ES-I3 (cell line): ENCODE measurements around the gene AMN1.
"Not testable (repeated sequence)": the region's sequence is repeated elsewhere in the genome, so short reads cannot be mapped to it uniquely, and the experiment has no call there.

Experiments
- H3K36me3 ChIP-seq: 2 replicates; pipeline ENCODE4 v1.6.1; 2013; ENCODE audit warnings: mild to moderate bottlenecking, low read length, control low read depth, moderate library complexity; ENCODE audit not compliant: insufficient read depth
- H3K4me1 ChIP-seq: 2 replicates; pipeline ENCODE4 v1.6.1; 2013; ENCODE audit warnings: mild to moderate bottlenecking, control low read depth, low read length; ENCODE audit not compliant: insufficient read depth
- H3K9ac ChIP-seq: 2 replicates; pipeline ENCODE4 v1.6.1; 2013; ENCODE audit warnings: low read depth, mild to moderate bottlenecking, low read length, moderate library complexity
- H3K9me3 ChIP-seq: 2 replicates; pipeline ENCODE4 v1.6.1; 2013; ENCODE audit warnings: mild to moderate bottlenecking, low read length, moderate library complexity; ENCODE audit not compliant: control insufficient read depth, insufficient read depth

The AMN1 gene

GRCh38 chr12:31682136-31682962, 46.5 kb downstream of the AMN1 start:
- H3K9me3 ChIP-seq: peaks cover 13% of the 10 kb centered on the region
- H3K4me1 ChIP-seq: no peaks in the 10 kb centered on the region
- H3K9ac ChIP-seq: no peak overlapping the region

GRCh38 chr12:31672521-31672920, 56.3 kb downstream of the AMN1 start:
- Histone ChIP-seq H3K9ac (no peak overlapping the region), H3K9me3 (peaks cover 7% of the 10 kb centered on the region; the same call in 1 of the 2 replicates), H3K4me1 (peaks cover 5% of the 10 kb centered on the region; the same call in 1 of the 2 replicates), H3K36me3 (peaks cover 4% of the 10 kb centered on the region; the same call in 1 of the 2 replicates)

More at GRCh38 chr12:31682136-31682962, 46.5 kb downstream of the AMN1 start:
- H3K36me3 ChIP-seq: no peaks in the 10 kb centered on the region; the same call in 1 of the 2 replicates

- not testable (repeated sequence) for H3K4me1 ChIP-seq, H3K36me3 ChIP-seq, H3K9ac ChIP-seq
- H3K9me3 ChIP-seq: peaks cover 15% of the 10 kb centered on the region
Measured at GRCh38 chr12:31669582-31669981, 59.2 kb downstream of the AMN1 start.

GRCh38 chr12:31669020-31669419, 59.8 kb downstream of the AMN1 start:
- Histone ChIP-seq H3K4me1 (peaks cover 5% of the 10 kb centered on the region; the same call in 1 of the 2 replicates), H3K9me3 (peaks cover 13% of the 10 kb centered on the region), H3K36me3 (no peaks in the 10 kb centered on the region; the same call in 1 of the 2 replicates), H3K9ac (no peak overlapping the region)

- Histone ChIP-seq H3K9ac (no peak overlapping the region), H3K4me1 (no peaks in the 10 kb centered on the region), H3K9me3 (peaks cover 16% of the 10 kb centered on the region), H3K36me3 (no peaks in the 10 kb centered on the region; the same call in 1 of the 2 replicates)
Measured at GRCh38 chr12:31664038-31664437, 64.8 kb downstream of the AMN1 start.

GRCh38 chr12:31663576-31663975, 65.2 kb downstream of the AMN1 start:
- Histone ChIP-seq H3K36me3 (no peaks in the 10 kb centered on the region; the same call in 1 of the 2 replicates), H3K9me3 (peaks cover 16% of the 10 kb centered on the region), H3K4me1 (no peaks in the 10 kb centered on the region), H3K9ac (no peak overlapping the region)

GRCh38 chr12:31662176-31662849, 66.5 kb downstream of the AMN1 start:
- H3K9me3 ChIP-seq: peaks cover 10% of the 10 kb centered on the region
- H3K4me1 ChIP-seq: no peaks in the 10 kb centered on the region
- H3K36me3 ChIP-seq: no peaks in the 10 kb centered on the region; the same call in 1 of the 2 replicates
- no peak overlapping the region for H3K9ac ChIP-seq

- Histone ChIP-seq H3K36me3 (no peaks in the 10 kb centered on the region), H3K9ac (peak within 1 kb of the TSS; percentile 60), H3K4me1 (0 out of 2 replicates have a peak, but pooled peaks cover 5% of the 10 kb centered on the region), H3K9me3 (peaks cover 3% of the 10 kb centered on the region; the same call in 1 of the 2 replicates)
Measured at GRCh38 chr12:31659087-31659942, 69.5 kb downstream of the AMN1 start, which contains the start of gene ETFBKMT. ETFBKMT (plus strand) TSS chr12:31659688; CDS start chr12:31661954, 2,266 bp downstream.

GRCh38 chr12:31658471-31659086, 70.2 kb downstream of the AMN1 start:
- Histone ChIP-seq H3K9me3 (no peaks in the 10 kb centered on the region), H3K9ac (peak overlapping the region; percentile 60)

GRCh38 chr12:31655792-31656191, 73.0 kb downstream of the AMN1 start:
- Histone ChIP-seq H3K36me3 (no peaks in the 10 kb centered on the region), H3K9ac (no peak overlapping the region), H3K9me3 (no peaks in the 10 kb centered on the region), H3K4me1 (0 out of 2 replicates have a peak, but pooled peaks cover 5% of the 10 kb centered on the region)

More at GRCh38 chr12:31658471-31659086, 70.2 kb downstream of the AMN1 start:
- H3K4me1 ChIP-seq: 0 out of 2 replicates have a peak, but pooled peaks cover 5% of the 10 kb centered on the region
- no peaks in the 10 kb centered on the region for H3K36me3 ChIP-seq

GRCh38 chr12:31655208-31655607, 73.6 kb downstream of the AMN1 start:
- Histone ChIP-seq H3K9ac (no peak overlapping the region), H3K36me3 (no peaks in the 10 kb centered on the region), H3K9me3 (no peaks in the 10 kb centered on the region), H3K4me1 (0 out of 2 replicates have a peak, but pooled peaks cover 5% of the 10 kb centered on the region)

GRCh38 chr12:31651893-31652521, 76.8 kb downstream of the AMN1 start:
- Histone ChIP-seq H3K9ac (no peak overlapping the region), H3K4me1 (peaks cover 5% of the 10 kb centered on the region; the same call in 1 of the 2 replicates), H3K9me3 (no peaks in the 10 kb centered on the region), H3K36me3 (no peaks in the 10 kb centered on the region)

- no peaks in the 10 kb centered on the region for H3K36me3 ChIP-seq
- peaks cover 3% of the 10 kb centered on the region; the same call in 1 of the 2 replicates for H3K4me1 ChIP-seq
- no peak overlapping the region for H3K9ac ChIP-seq
- no peaks in the 10 kb centered on the region for H3K9me3 ChIP-seq
Measured at GRCh38 chr12:31650918-31651317, 77.9 kb downstream of the AMN1 start.
